WERI-Rb-1 (cell line): Measurements from ENCODE around the gene AGBL5.

Experiments used
- DNase-seq: peaks from one replicate; pipeline ENCODE4 v3.0.0-alpha.2; 2020
- H3K27ac ChIP-seq: fragments of 250-450 bp; sonication (Bioruptor Pico); 2 replicates; pipeline ENCODE4 v1.5.1; 2020; ENCODE audit warnings: mild to moderate bottlenecking, moderate library complexity
- H3K27me3 ChIP-seq: fragments of 250-450 bp; sonication (Bioruptor Pico); 2 replicates; pipeline ENCODE4 v1.5.1; 2021; ENCODE audit warnings: mild to moderate bottlenecking, low read depth, moderate library complexity; ENCODE audit not compliant: insufficient read depth, severe bottlenecking
- H3K36me3 ChIP-seq: fragments of 250-450 bp; sonication (Bioruptor Pico); 2 replicates; pipeline ENCODE4 v1.5.1; 2020; ENCODE audit warnings: mild to moderate bottlenecking, moderate library complexity
- H3K4me3 ChIP-seq: 2 replicates; pipeline ENCODE4 v1.5.1; 2011; ENCODE audit warnings: low read depth, mild to moderate bottlenecking, control low read depth, low read length
- H3K9me3 ChIP-seq: fragments of 250-450 bp; sonication (Bioruptor Pico); 2 replicates; pipeline ENCODE4 v1.5.1; 2021; ENCODE audit warnings: mild to moderate bottlenecking, moderate library complexity; ENCODE audit not compliant: severe bottlenecking
- CTCF ChIP-seq: IDR thresholded peaks from 2 replicates; pipeline ENCODE4 v1.5.1; 2011; ENCODE audit warnings: low read depth, mild to moderate bottlenecking, control low read depth, inconsistent platforms, low read length

Gene AGBL5

DNA sequence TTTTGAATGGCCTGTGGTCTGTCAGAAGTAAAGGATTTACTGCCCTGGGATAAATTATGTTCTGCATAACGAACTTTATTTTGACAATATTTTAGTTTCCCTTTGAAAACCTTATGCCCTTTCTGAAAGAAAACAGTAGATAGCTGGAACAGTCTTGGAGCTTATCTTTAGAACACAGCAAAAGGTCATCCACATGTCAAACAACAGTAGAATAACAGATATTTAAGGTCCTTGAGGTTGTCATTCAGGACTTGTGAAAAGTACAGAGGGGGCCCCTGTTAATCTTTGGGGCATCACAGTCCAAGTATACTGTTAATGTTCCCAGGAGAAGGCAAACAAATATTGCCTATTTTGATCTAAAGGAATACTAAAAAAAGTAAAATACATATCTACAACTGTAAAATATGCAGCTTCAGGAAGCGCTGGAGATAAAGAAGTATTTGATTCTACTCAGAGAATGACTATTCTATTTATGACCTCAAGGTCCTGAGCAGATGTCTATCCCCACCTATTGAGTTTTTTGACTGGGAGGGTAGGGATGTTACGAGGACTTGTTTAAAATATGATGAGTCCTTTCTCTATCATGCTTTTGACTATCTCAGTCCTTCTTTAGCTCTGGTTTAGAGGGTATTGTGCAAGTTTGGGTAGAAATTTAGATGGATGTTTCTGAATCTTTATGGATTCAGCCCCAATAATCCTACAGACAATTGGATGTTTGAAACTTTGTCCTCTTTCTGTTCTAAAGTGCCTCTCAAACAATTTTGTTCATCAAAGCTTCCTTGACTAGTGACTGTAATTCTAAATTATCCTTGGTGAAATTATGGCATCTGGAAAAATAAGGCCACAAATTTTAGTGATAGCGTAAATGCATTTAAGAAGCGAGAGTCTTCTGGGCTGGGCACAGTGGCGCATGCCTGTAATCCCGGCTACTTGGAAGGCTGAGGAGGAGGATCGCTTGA lies 43.8 kb upstream of the AGBL5 start:
- H3K27ac ChIP-seq: no peak overlapping the region
- H3K9me3 ChIP-seq: peaks cover 5% of the 10 kb centered on the region
- DNase-seq: no peak
- no peak overlapping the region for H3K4me3 ChIP-seq
- H3K36me3 ChIP-seq: no peaks in the 10 kb centered on the region
- TF ChIP-seq CTCF: no peak
- no peaks in the 10 kb centered on the region for H3K27me3 ChIP-seq

- no peak for DNase-seq
- Histone ChIP-seq H3K27ac (no peak overlapping the region), H3K4me3 (no peak overlapping the region), H3K27me3 (no peaks in the 10 kb centered on the region), H3K36me3 (no peaks in the 10 kb centered on the region), H3K9me3 (peaks cover 5% of the 10 kb centered on the region)
- no peak for TF ChIP-seq CTCF
Observed at GRCh38 chr2:27008678-27009077, 42.8 kb upstream of the AGBL5 start.

GRCh38 chr2:27009083-27009482 lies 42.4 kb upstream of the AGBL5 start:
- H3K27ac ChIP-seq: no peak overlapping the region
- H3K4me3 ChIP-seq: no peak overlapping the region
- no peaks in the 10 kb centered on the region for H3K36me3 ChIP-seq
- H3K27me3 ChIP-seq: no peaks in the 10 kb centered on the region
- DNase-seq: no peak
- H3K9me3 ChIP-seq: peaks cover 5% of the 10 kb centered on the region
- no peak for TF ChIP-seq CTCF

GRCh38 chr2:27009716-27010115 lies 41.8 kb upstream of the AGBL5 start:
- H3K27me3 ChIP-seq: no peaks in the 10 kb centered on the region
- no peak overlapping the region for H3K4me3 ChIP-seq
- H3K36me3 ChIP-seq: no peaks in the 10 kb centered on the region
- H3K9me3 ChIP-seq: peaks cover 5% of the 10 kb centered on the region
- TF ChIP-seq CTCF: no peak
- DNase-seq: no peak
- no peak overlapping the region for H3K27ac ChIP-seq

GRCh38 chr2:27010139-27010538 lies 41.3 kb upstream of the AGBL5 start:
- no peaks in the 10 kb centered on the region for H3K36me3 ChIP-seq
- H3K27me3 ChIP-seq: no peaks in the 10 kb centered on the region
- H3K4me3 ChIP-seq: no peak overlapping the region
- no peak for DNase-seq
- TF ChIP-seq CTCF: no peak
- peaks cover 5% of the 10 kb centered on the region for H3K9me3 ChIP-seq
- no peak overlapping the region for H3K27ac ChIP-seq
